Body of pancreas (tissue), 4 donors: Measurements from ENCODE around the gene CALML3.

Experiments used
- CTCF ChIP-seq, 7 experiments: fragments of 450-650 bp in 4 of 7; fragments of 200-600 bp in 3 of 7; sonication (generic) in 3 of 7; IDR thresholded peaks; one replicate each; pipeline ENCODE4 v1.5.1; 2016 to 2019; ENCODE audit warnings: antibody characterized with exemption in 7 of 7
- POLR2A ChIP-seq, 3 donors: fragments of 450-650 bp; IDR thresholded peaks; one replicate each; pipeline ENCODE4 v1.6.1; 2016; ENCODE audit warnings: antibody characterized with exemption in 3 of 3, mild to moderate bottlenecking in 2 of 3

- no peak for TF ChIP-seq CTCF (IDR thresholded peaks at IDR 0.05)
- no peak for TF ChIP-seq POLR2A (IDR thresholded peaks at IDR 0.05)
Measured at GRCh38 chr10:5545011-5545410, 20.2 kb downstream of the CALML3 start.
